Endothelial cell of umbilical vein (primary cell): ENCODE results near the gene CDK5. TPM values are rescaled to one million over a fixed set of nuclear protein-coding genes. Genes with fewer than 3 reads are reported as not detected.

Experiments
- BruUV-seq: library from RNA; stranded (reverse); fragments of 400-500 nt; replicated peaks from 2 replicates; lab custom pipeline; 2021; lab: Mats Ljungman, UMichigan
- CTCF ChIA-PET: fragments of 300-600, 350-600 bp; sonication (Branson Sonifier 250); formaldehyde crosslinking; loops from one replicate; lab custom pipeline; 2021; ENCODE audit warnings: antibody characterized with exemption, inconsistent platforms; lab: Charles Lee
- POLR2A ChIA-PET: fragments of 300-600, 350-600 bp; sonication (Branson Sonifier 250); formaldehyde crosslinking; loops from one replicate; lab custom pipeline; 2021; ENCODE audit warnings: antibody characterized with exemption, inconsistent platforms; lab: Charles Lee
- DNase-seq: peaks from one replicate; pipeline ENCODE4 v3.0.0-alpha.2; 2011; ENCODE audit warnings: low read depth, low spot score
- FAIRE-seq: peaks from 2 replicates; lab custom pipeline; 2011; peaks lifted over from hg19 to GRCh38; lab: Jason Lieb, UNC
- H2AFZ ChIP-seq: 2 replicates; pipeline ENCODE4 v1.6.0; 2012; ENCODE audit warnings: low read depth, low read length, control low read depth, inconsistent platforms
- H3K27ac ChIP-seq: 2 replicates; pipeline ENCODE4 v1.5.1; 2011; ENCODE audit warnings: low read depth, mild to moderate bottlenecking, control low read depth, low read length, moderate library complexity; ENCODE audit not compliant: insufficient read depth
- H3K27me3 ChIP-seq, 2 experiments: 2 replicates each; pipeline versions ENCODE4 v1.6.0 to v1.6.1; 2011; ENCODE audit warnings: low read length in 2 of 2, mixed read lengths in 1 of 2; ENCODE audit not compliant: control insufficient read depth in 2 of 2, insufficient read depth in 2 of 2
- H3K36me3 ChIP-seq, 2 experiments: 2 replicates in 1 of 2; 3 replicates in 1 of 2; pipeline ENCODE4 v1.5.1; 2011; ENCODE audit warnings: low read length in 2 of 2, mild to moderate bottlenecking in 1 of 2, moderate library complexity in 1 of 2; ENCODE audit not compliant: control insufficient read depth in 2 of 2, insufficient read depth in 2 of 2; ENCODE audit errors: extremely low read depth in 1 of 2
- H3K4me1 ChIP-seq: 3 replicates; pipeline ENCODE4 v1.5.1; 2011; ENCODE audit warnings: mild to moderate bottlenecking, low read length; ENCODE audit not compliant: control insufficient read depth, insufficient read depth; ENCODE audit errors: extremely low read depth
- H3K4me2 ChIP-seq: 2 replicates; pipeline ENCODE4 v1.6.1; 2011; ENCODE audit warnings: low read length, control low read depth, mixed read lengths; ENCODE audit not compliant: insufficient read depth
- H3K4me3 ChIP-seq, 3 experiments: fragments of 200-600 bp in 1 of 3; sonication (generic), shearing (Covaris generic) in 1 of 3; replicated peaks in 1 of 3; 2 replicates each; pipeline ENCODE4 v1.5.1; 2011 to 2016; ENCODE audit warnings: control low read depth in 3 of 3, low read length in 3 of 3, mild to moderate bottlenecking in 2 of 3, inconsistent platforms in 1 of 3, low read depth in 1 of 3, moderate library complexity in 1 of 3; ENCODE audit not compliant: insufficient read depth in 1 of 3
- H3K79me2 ChIP-seq: 2 replicates; pipeline ENCODE4 v1.6.0; 2012; ENCODE audit warnings: low read length, inconsistent platforms; ENCODE audit not compliant: control insufficient read depth, insufficient read depth
- H3K9ac ChIP-seq: replicated peaks from 2 replicates; pipeline ENCODE3; 2011; ENCODE audit warnings: low read length, control low read depth; ENCODE audit not compliant: insufficient read depth; ENCODE audit errors: extremely low read depth
- H3K9me1 ChIP-seq: replicated peaks from 3 replicates; pipeline ENCODE4 v1.6.0; 2011; ENCODE audit warnings: mild to moderate bottlenecking, low read length; ENCODE audit not compliant: control insufficient read depth, insufficient read depth; ENCODE audit errors: extremely low read depth
- H3K9me3 ChIP-seq: replicated peaks from 2 replicates; pipeline ENCODE4 v1.5.1; 2012; ENCODE audit warnings: low read length, inconsistent platforms; ENCODE audit not compliant: control insufficient read depth, insufficient read depth
- H4K20me1 ChIP-seq: replicated peaks from 2 replicates; pipeline ENCODE3; 2011; ENCODE audit warnings: mild to moderate bottlenecking, low read length; ENCODE audit not compliant: control insufficient read depth, insufficient read depth; ENCODE audit errors: extremely low read depth
- EZH2 ChIP-seq: IDR thresholded peaks from 2 replicates; pipeline ENCODE4 v1.6.1; 2012; ENCODE audit warnings: borderline replicate concordance, low read depth, mild to moderate bottlenecking, moderate library complexity, low read length, inconsistent platforms; ENCODE audit not compliant: severe bottlenecking
- FOS ChIP-seq: IDR thresholded peaks from 2 replicates; pipeline ENCODE4 v1.6.1; 2011; ENCODE audit warnings: mild to moderate bottlenecking, low read length, moderate library complexity, borderline replicate concordance; ENCODE audit not compliant: insufficient read depth
- dilution Hi-C: fragments of 300-500 bp; cut with MboI; formaldehyde crosslinking; loops from one replicate; pipeline ENCODE4 v1.15.0; 2019; ENCODE audit warnings: low sequenced_read_pairs; ENCODE audit not compliant: extremely low pct_ligation_motif_present
- intact Hi-C: fragments of 100-400 bp; cut with micrococcal nuclease; formaldehyde crosslinking; loops from one replicate; pipeline ENCODE4 v1.10.0; 2022
- polyA plus RNA-seq, 4 experiments: library from polyadenylated mRNA; depleted of rRNA in 3 of 4; stranded (reverse) in 3 of 4; unstranded in 1 of 4; fragments of >200 nt; gene quantifications; 2 replicates each; pipeline versions ENCODE4 v1.2.1 to v1.2.3, GENCODE V29; 2011 to 2012; ENCODE audit warnings: missing spikeins in 1 of 4
- total RNA-seq: library from RNA; stranded (reverse); gene quantifications from 2 replicates; pipeline ENCODE4 v1.2.3, GENCODE V29; 2021
- TF ChIP-seq, protein P1 (sequence below): IDR thresholded peaks from 2 replicates; pipeline ENCODE4 v1.6.1; 2011; ENCODE audit not compliant: insufficient read depth, insufficient read length

Gene CDK5
- total and polyA plus RNA-seq, 2 donors (not counting 3 experiments of a cell fraction or from before 2014, with no cell fraction given), result 16.5 to 38.3 TPM

DNA sequence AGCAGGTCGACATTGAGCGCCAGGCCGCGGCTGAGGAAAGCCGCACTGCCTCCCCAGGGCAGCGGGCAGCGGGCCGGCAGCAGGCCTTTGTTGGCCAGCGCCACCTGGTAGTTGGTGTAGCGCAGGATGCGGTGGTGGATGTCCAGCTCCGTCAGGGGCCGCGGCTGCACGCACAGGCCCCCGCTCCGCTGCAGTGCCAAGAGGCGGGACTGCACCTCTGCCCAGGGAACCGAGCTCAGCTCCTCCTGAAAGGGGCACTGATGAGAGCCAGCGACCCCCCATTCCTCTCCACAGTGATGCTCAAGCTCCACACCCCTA lies 38.6 kb downstream of the CDK5 start:
- H3K4me3 ChIP-seq, result no peak overlapping the region
- H3K27ac ChIP-seq, result no peak overlapping the region
- H3K79me2 ChIP-seq, result no peaks in the 10 kb centered on the region
- DNase-seq (no peak), FAIRE-seq (no peak)
- peaks cover 7% of the 10 kb centered on the region for H3K4me1 ChIP-seq
- H4K20me1 ChIP-seq, result no peaks in the 10 kb centered on the region
- intact Hi-C loops (no loop called here), dilution Hi-C loops (no loop called here)
- TF ChIP-seq EZH2, result peak; percentile 6
- TF ChIP-seq, protein P1, sequence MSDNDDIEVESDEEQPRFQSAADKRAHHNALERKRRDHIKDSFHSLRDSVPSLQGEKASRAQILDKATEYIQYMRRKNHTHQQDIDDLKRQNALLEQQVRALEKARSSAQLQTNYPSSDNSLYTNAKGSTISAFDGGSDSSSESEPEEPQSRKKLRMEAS, result no peak
- H3K27me3 ChIP-seq, result peaks cover 12 to 14% of the 10 kb centered on the region in 2 experiments
- H2AFZ ChIP-seq, result peak overlapping the region; percentile 73
- H3K9me3 ChIP-seq, result no peaks in the 10 kb centered on the region
- CTCF ChIA-PET, result interaction anchor here (0.7 to 8.8 kb wide), 33 partner anchors 9 to 147 kb away, joined by 3 to 107 read pairs (median 5); partner anchors contain the start of gene ABCB8
- no peak overlapping the region for H3K9ac ChIP-seq
- peaks cover 0 to 5% of the 10 kb centered on the region in 2 experiments for H3K36me3 ChIP-seq
- no peak overlapping the region for H3K4me2 ChIP-seq
- POLR2A ChIA-PET, result no interaction called here
- no peaks in the 10 kb centered on the region for H3K9me1 ChIP-seq
- BruUV-seq, result no TSS peak

DNA sequence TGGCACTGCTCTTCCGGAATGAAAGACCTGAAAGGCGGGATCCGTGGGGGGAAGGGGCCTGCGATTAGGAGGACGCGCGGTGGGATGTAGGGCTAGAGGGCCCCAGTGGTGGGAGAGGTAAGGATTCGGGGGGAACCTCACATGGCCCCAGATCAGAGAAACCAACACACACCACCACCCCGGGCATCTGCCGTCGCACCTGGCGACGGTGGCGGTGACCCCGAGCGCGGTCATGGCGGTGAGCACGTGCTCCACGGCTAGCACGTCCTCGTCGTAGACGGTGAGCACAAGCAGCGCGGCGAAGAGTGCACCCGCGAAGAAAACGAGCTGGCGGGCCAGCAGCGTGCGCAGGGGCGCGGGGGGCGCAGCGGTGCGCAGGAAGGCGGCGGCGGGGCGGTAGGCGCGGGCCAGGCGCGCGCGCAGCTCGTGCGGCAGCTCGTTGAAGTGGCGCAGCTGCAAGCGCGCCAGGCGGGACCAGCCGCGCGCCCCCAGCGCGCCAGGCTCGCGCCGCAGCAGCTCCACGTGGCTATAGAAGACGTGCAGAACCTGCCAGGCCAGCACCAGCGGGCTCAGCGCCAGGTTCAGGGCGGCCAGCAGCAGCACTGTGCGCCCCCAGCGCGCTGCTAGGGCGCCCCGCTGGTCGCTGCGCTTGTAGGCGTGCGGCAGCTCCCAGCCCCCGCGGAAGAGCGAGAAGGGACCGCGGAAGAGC lies 39.1 kb downstream of the CDK5 start:
- H3K4me1 ChIP-seq, result peaks cover 7% of the 10 kb centered on the region
- H3K79me2 ChIP-seq, result no peaks in the 10 kb centered on the region
- peak; percentile 56 for DNase-seq
- intact Hi-C loops (loop anchor here (1.0 kb wide), 3 partner anchors 55 to 240 kb away; no protein-coding TSS in a partner anchor), dilution Hi-C loops (no loop called here)
- H3K4me3 ChIP-seq, result no peak overlapping the region
- ChIA-PET CTCF (interaction anchor here (0.5 to 8.8 kb wide), 46 partner anchors 8 to 240 kb away, joined by 3 to 107 read pairs (median 5); partner anchors contain the start of gene ABCB8), POLR2A (no interaction called here)
- no peaks in the 10 kb centered on the region for H3K9me3 ChIP-seq
- no TSS peak for BruUV-seq
- no peaks in the 10 kb centered on the region for H4K20me1 ChIP-seq
- peaks cover 0 to 8% of the 10 kb centered on the region in 2 experiments for H3K36me3 ChIP-seq
- no peak overlapping the region for H3K27ac ChIP-seq
- H3K4me2 ChIP-seq, result no peak overlapping the region
- H2AFZ ChIP-seq, result peak overlapping the region; percentile 73
- no peaks in the 10 kb centered on the region for H3K9me1 ChIP-seq
- no peak overlapping the region for H3K9ac ChIP-seq
- peak; percentile 46 for TF ChIP-seq EZH2
- TF ChIP-seq FOS, result no peak
- FAIRE-seq, result no peak
- peaks cover 12 to 14% of the 10 kb centered on the region in 2 experiments for H3K27me3 ChIP-seq
